NCI-H526 (cell line): ENCODE results near the gene BID.

Experiments used
- DNase-seq, 2 experiments: peaks; one replicate each; lab custom pipeline; 2025; lab: John Stamatoyannopoulos, UW

The BID gene

DNA sequence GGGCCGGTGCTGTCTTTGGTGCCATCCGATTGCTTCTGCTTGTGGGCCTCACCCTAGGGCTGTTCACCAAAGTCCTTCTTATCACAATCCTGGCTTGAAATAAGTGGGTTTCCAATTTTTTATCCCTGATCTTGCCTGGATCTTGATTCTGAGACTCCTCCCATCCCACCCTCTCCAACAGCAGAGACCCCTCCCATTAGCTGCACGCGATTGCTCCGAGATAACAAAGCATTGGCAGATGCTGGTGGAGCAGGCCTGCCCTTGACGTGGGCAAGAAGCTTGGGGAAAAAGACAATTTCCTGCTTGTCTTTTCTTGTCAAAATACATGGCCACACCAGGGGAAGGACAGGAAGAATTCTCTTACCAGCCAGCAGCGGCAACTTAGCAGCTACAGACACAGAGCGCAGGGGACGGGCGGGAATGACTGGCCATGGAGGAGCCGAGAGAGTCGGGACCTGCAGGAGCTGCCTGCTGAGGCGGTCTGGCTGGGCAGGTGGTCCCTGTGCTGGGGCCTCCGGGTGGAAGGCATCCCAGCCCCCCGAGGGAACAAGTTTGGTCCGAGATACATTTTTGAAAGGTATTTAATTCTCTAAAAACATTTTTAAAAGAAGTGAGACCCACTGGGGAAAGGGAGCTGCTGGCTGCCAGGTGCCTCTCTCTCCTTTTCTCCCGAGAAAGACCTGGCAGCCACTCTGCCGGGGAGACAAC is 9.7 kb upstream of the BID start:
- DNase-seq: no peak

DNA sequence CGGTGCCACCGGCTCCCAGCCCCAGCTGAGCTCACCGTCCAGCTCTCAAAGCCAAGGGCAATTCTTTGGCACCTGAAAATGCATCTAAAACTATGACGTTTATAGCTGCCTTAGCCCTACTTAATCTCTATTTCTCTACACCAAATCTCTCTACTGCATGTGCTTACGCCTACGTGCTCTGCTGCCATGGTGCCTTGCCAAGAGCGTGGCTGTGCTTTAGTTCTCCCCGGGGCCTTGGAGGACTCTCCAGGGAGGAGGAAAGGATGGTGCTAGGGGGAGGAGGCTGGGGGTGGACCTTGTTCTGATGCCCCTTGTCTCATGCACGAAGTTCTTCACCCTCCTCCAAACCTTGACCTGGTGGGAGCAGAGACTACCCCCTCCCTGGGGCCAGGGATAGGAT is 9.0 kb upstream of the BID start:
- DNase-seq: no peak

DNA sequence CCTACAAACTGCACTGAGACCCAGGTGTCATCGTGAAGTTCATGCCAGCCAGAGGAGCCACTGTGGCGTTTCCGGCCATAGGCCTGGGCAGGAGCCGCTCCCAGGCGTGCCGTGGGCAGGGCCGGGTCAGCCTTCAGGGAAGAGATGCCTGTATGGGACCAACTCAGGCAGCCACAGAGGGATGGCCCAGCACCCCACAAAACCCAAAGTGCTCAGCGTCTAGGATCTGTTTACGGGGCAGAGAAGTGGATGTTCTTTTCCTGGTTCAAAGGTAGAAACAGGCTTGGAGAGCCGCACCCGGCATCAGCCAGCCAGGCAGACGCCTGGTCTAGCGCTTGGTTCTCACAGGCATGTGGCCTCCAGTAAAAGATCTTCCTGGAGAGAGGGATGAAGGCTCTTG is 8.4 kb upstream of the BID start:
- no peak for DNase-seq

DNA sequence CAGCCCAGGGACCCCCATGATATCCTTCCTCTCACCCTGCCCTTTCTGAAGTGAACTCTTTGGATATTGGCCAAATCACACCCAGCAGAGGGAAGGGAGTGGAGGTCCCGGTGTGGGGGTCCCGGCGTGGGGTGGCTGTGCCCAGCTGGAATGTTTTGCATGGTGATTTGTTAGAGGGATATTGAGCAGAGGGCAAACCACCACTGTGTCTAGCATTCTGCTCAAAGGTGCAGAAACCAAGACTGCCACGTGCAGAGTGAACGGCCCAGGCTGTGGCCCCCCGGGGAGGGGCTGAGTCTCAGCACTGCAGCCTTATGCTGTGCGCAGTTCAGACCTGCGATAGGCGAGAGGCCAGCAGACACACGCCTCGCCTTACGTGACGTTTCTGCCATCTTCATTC is 7.9 kb upstream of the BID start:
- no peak for DNase-seq

DNA sequence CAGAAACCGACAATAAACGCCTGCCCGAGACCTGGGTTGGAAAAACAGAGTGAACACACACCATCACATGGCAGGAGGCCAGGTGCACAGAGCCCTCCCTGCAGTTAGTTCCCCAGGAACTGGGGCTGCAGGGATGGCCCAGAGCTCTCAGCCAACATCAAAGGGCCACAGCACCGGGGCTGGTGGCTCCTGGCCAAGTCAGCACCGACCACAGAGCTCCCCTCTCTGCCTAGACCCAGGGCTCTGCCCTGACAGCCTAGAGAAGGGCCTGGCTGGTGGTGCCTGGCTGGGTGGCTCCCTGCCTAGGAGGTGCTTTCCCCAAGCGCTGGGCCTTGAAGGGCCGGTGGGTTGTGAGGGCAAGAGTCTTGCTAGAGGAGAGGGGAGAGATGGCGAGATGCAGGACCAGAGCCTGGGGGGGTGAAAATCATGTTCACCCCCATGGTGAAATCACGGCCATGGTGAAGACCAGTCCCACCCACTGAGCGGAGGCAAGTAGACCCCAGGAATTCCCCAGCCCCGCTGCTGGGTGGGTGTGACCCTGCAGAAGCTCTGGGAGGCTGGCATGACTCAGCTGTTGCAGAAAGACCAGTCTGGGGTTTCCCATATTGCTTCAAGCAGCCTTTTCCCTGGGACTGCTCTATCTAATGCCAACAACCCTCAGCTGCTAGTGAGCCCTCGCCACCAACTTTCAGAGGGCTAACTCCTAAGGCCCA is 7.2 kb upstream of the BID start:
- no peak for DNase-seq

DNA sequence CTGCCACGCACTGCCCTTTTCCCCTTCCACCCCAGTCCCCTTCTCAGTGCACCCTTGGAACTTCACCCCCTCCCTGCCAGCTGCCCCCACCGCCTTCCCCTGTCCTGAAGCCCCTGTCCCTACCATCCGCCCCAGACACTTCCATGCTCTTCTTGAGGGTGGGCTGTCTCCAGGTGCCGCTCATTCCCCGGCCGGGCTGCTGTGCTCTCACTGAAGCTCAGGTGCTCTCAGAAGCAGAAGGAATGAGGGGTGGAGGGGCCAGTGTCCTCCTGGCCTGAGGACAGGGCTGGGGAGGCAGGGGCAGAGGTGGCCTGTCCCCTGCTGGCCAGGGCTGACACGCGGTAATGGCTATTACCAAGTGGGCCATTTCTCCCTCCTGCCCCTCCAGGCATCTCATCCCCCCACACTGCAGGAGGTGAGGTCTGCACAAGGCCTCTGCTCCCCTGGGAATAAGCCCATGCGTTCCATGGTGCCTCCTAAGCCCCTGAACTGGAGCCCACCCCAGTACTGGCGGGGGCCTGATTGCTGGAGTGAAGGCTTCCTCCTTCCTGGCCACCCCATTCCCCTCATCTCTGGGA is 6.6 kb upstream of the BID start:
- DNase-seq: no peak

DNA sequence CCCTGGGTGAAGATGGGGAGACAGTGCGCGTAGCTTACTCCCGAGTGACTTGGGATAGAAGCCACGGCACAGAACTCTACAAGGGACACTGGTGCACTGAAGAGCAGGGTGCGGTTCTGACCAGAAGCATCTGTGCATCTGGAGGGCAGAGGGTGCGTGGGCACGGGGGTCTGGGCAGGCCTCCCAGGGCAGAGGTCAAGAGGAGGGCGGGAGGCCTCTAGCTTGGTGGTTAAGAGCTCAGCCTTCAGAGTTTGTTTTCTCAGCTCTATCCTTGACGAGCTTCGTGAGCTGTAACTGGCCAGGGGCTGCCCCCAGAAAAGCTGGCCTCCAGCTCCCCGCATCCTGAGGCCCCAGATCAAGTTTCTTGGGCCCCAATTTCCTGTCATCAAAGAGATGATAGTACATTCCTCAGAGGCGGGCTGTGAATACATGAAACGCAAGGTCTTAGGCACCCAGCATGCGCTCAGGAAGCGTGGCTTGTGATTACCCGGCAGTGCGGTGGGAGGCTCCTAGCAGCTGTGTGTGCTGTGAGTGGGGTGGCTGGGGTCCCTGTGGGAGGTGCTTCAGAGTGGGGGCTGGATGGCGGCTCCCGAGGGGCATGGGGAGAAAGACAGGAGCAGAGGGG is 6.0 kb upstream of the BID start:
- DNase-seq: no peak

DNA sequence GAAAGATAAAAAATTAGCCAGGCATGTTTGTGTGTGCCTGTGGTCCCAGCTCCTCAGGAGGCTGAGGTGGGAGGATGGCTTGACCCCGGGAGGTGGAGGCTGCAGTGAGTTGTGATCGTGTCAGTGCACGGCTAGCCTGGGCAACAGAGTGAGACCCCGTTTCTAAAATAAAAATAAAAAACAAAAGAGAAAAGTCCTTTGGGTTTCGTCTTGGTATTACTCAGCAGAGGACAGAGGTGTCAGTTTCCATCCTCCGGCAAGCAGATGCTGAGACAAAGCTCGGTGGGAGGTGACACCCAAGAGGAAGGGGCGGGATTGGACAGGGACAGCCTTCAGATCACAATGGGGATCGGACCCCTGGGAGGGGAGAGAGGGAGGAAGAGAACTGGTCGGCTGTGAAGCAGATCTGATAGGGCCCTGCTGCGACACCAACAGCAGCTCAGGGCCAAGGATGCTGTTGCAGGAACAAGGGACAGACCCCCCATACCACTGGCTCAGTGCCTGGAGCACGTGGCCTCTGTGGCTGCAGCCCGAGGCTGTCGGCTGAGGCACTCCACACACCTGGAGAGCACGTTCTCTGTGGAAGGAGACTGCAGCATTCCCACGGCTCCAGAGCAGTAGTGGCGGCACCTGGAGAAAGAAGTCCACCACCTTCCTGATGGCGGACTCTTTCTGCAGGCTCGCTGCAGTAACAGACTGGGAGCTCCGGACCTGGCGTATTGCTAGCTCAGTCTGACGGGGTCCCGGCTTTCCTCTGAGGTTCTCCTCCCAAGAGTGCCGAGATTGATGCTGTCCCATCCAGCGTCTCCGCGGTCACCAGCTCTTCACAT is 5.2 kb upstream of the BID start:
- no peak for DNase-seq

DNA sequence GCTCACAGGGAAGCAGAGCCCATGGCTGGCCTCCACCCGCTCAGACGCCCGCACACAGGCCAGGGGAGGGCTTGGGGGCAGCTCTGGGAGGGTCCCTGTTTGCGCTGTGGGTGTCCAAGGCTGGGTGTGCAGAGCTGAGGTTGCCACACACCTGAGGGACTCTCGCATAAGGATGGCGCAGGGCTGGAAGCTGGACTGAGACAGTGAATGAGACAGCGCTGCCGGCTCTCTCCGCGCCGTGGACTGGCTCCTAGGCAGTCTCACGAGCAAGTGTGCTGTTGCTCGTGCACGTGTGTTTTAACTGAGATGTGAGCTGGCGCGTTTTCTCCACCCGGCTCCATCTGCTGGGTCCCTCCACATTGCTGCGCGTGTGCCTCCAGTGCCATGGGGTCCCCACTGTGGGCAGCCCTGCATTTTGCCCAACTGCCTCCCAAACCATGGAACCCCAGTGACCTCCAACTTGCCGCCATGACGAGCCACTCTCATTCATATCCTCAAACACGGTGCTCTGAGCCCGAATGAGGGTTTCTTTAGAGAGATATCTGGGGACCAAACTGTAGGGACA is 4.2 kb upstream of the BID start:
- no peak for DNase-seq

DNA sequence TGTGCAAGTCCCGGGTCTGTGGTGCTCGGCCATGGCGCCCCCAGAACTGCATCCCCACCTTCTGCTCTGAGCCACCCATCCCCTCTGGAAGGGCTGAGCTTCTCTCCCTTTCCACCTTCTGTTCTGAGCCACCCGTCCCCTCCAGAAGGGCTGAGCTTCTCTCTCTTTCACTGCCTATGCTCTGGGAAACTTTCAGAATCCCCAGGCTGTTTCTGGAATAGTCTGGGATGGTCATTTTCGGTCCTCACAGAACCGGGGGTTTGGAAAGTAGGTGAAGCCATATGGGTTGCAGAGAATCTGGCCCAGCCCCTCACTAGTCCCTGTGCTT is 3.4 kb upstream of the BID start:
- no peak for DNase-seq

DNA sequence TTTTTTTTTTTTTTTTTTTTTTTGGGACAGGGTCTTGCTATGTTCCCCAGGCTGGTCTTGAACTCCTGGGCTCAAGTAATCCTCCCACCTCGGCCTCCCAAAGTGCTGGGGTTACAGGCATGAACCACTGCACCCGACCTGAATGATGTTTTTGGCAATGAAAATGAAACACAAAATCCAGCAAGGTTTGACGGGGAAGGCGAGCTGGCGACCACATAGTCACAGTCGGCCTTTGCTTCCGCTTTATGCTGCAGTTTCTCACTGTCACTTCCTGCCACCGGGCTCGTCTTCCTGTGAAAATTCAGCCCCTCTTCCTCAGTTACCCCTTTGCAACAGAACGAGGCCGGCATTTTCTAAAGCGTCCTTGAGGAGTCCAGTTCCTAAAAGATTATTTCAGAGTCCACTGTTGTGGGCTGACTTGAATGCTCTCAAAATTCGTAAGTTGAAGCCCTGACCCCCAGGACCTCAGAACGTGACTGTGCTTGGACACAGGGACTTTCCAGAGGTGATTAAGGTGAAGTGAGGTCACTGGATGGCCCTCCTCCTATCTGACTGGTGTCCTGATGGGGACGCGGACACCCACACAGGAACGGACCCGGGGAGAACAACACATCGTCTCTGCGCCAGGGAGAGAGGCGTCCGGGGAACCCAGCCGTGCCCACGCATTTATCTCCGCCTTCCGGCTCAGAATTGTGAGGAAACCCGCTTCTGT is 2.9 kb upstream of the BID start:
- DNase-seq: no peak

DNA sequence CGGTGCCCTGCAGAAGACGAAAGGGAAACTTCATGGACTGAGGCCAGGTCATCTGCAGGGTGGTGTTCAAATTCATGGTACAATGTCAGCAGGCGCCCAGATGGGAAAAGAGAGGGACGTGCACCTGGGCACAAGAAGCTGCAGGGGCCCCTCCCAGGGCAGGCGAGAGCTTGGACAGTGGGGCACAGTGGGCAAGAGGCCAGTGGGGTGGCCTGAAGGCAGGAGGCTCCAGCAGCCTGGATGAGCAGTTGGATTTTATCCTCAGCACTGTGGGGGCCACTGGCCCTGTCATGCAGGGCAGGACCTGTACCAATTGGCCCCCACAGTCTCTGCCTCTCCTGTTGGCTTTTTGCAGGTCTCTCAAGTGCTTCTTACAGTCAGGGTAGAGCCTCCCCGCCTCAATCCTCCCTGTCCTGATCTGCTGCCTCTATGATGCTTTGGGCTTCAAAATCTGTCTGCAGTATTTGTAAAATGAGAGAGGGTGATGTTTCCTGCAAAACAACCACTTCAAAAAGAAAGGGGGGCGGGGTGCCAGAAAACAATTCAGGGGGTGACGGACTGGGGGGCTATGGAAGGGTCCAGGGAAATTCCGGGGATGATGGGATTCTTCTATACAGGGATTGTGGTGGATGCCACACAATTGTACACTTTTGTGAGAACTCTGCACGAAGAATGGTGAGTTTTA is 1.7 kb upstream of the BID start:
- no peak for DNase-seq

DNA sequence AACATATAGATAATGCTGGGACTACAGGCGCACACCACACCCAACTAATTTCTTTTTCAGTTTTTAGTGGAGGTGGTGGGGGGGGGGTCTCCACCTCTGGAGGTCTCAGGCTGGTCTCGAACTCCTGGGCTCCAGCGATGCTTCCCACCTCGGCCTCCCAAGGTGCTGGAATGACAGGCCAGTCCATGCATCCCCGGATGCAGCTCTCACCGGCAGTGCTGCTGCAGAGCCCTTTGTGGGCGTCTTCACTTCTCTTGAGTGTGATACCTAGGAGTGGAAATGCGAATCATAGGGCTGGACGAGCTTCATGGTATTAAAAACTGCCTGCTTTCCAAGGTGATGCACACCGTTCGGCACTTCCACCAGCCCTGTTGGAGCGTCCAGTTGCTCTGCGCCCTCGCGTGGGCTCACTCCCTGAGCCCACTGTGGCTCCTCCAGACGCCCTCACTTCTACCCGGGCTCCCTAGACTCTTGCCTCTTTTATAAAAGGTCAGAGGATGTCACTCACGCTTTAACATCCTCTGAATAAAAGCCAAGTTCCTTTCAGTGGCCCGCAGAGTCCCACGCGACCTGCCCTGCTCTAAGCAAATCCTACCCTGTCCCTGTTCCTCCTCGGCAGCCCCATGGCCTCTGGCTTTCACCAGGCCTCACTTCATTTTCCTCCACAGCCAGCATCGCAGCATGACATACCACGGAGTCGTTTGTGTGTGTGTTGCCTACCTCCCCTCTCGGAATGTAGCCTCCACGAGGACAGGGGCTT is 837 bp upstream of the BID start:
- no peak for DNase-seq

DNA sequence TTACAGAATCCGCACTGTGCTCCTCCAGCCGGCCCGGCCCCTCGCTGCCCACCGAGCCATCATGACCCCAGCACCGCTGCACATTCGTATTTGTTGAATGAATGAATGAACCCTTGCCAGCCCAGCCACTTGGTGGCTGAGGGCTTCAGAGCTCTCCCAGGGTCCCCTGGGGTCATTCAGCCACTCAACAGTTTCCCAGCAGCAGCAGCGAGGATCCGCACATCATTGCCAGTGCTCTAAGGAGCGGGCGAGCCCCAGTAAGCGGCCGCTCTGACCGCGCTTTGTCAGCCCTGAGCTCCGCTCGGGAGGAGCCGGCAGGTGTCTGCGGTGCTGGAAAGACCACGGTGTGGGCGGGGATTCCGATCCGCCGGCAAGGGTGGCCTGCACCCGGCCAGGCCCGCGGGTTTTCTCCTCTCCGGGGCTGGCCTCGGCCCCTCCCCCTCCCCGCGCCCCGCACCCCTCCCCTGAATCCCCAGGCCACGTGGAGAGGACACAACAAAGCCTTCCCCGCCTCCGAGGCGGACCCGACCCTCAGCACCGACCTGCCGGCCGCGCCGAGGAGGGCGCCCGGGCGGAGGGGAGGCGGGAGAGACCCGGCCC is 563 bp downstream of the BID start:
- DNase-seq: peak; percentile 22 to 84

DNA sequence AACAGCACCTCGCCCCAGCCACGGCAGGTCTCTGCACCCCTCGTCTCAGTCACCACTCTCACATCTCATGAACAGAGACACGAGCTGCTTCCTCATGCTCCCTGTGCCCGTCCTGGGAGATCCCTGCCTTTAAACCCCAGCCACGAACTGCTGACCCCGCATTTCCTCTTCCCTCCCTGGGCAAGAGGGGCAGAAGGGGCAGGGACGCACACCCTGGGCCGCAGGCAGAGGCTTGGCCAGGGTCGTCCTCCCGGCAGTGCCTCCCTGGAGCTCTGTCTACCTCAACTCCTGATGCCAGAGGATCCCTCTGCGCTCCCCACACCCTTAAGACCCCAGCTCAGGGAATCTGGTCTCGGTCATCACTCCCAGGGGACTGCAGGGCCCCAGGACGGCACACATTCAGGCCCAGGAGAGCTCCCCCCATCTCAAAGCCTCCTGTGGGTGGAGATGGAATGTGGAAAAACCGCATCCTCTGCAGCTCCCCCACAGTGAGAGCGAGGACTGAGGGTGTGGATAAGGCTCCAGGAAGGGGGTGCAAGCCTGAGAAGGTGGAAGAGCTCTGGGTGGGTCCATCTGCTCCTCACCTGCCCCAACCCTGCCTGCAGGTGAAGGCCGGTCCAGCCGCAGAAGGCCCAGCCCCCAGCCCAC is 1.2 kb downstream of the BID start:
- DNase-seq: no peak

DNA sequence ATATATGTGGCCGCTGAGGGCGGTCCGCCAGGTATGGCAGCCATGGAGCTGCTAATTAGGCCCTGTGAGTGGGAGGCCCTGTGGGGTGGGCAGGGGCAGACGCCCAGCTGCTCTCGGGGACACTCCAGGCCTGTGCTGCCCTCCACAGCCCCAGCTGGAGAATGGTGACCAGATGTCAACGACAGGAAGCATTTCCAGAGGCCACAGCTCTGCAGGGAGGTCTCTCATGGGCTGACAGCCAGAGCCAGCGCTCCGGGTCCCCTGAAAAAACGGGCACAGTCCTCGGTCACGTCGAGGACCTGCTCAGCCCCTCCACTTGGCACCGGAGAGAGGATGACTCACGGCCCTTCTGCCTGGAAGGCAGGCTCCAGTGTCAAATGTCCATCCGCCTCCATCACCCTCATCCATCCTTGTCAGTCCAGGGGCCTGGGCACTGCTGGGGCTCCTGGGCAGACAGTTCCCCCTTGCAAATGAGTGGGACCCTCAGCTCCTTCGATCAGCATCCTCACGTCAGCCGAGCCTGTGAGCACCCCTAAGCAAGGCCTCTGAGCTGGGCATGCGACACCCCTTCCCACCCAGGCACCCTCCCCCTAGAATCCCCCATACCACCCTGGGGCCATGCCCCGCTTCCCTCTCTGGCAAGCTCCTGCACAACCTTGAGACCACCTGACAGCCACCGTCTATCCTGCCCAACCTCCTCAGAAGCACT is 1.9 kb downstream of the BID start:
- DNase-seq: no peak

DNA sequence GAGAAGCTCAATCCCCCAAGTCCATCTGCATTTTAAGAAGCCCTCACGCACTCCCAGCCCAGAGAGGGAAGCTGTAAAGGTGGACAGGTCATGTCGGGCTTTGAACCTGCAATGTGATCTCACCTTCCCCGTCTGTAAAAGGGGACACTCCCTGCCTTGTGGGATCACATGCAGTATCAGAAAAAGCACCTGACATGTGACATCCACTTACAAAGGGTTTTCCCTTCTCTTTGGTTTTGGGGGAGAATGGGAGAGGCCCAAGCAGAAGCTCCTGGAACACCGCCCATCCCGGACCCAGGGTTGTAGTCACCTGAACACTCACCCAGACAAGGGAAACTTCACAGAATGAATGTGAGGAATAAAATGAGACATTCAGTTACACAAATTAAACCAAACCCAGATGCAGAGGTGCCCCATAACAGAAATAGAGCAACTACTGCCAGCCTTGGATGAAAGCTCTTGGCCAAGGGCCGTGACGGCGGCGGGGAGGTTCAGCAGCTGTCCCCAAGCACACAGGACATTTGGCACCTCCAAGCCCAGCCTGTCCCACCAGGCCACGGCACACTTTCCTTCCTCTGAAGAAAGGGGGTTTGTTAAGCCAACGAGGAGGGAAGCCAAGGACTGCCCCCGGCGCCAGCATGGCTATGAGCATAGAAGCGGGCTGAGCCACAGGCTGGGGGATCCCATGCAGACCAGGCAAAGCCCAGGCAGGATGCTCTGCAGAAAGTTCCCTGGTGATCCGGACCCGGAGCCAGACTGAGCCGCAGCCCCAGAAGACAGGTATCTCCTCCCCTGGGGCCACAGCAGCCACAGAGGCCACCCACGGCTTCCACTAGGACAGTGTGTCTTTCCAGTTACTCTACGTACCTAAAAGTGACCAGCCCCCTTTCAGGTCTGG is 3.8 kb downstream of the BID start:
- DNase-seq: no peak
